Measurements from ENCODE around the gene EIF2AK2. TPM values are rescaled to one million over a fixed set of nuclear protein-coding genes. Genes with fewer than 3 reads are reported as not detected.

The EIF2AK2 gene
- total and polyA plus RNA-seq, 3 donors from 2014 or later: 8.5 to 23.7 (median 15.7) TPM

DNA sequence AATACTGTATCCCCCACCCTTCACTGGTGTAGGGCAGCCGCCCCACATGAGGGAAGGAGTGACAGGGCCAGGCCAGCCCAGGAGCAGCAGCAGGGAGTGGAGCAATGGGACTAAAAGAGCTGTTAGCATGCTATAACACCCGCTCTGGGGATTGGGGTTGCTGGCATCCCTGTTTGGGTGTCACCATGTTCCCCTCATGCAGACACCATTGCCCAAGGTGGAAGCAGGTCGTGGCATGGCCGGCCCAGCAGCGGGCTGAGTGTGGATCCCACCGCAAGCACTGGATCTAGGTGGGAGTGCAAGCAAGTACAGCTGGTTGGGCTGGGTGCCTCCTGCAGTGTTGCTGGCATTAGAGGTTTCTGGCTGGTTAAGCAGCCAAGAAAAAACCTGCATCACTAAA lies 35.0 kb upstream of the EIF2AK2 start:
- H3K36me3 ChIP-seq (ENCODE audit: low read depth, missing control alignments): no peaks in the 10 kb centered on the region
- no peaks in the 10 kb centered on the region for H3K4me1 ChIP-seq
- TF ChIP-seq, protein P1, sequence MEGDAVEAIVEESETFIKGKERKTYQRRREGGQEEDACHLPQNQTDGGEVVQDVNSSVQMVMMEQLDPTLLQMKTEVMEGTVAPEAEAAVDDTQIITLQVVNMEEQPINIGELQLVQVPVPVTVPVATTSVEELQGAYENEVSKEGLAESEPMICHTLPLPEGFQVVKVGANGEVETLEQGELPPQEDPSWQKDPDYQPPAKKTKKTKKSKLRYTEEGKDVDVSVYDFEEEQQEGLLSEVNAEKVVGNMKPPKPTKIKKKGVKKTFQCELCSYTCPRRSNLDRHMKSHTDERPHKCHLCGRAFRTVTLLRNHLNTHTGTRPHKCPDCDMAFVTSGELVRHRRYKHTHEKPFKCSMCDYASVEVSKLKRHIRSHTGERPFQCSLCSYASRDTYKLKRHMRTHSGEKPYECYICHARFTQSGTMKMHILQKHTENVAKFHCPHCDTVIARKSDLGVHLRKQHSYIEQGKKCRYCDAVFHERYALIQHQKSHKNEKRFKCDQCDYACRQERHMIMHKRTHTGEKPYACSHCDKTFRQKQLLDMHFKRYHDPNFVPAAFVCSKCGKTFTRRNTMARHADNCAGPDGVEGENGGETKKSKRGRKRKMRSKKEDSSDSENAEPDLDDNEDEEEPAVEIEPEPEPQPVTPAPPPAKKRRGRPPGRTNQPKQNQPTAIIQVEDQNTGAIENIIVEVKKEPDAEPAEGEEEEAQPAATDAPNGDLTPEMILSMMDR (IDR thresholded peaks at IDR 0.05): no peak
- no peak for DNase-seq
- no peaks in the 10 kb centered on the region for H3K27me3 ChIP-seq
- intact Hi-C loops (cut with DNase I; ENCODE audit: low total_unique reads): no loop called here
- no peaks in the 10 kb centered on the region for H3K9me3 ChIP-seq
- H3K27ac ChIP-seq: no peak overlapping the region
- no peak overlapping the region for H3K4me3 ChIP-seq
- WGBS, 2 donors: 73 to 82% methylated on average over 6 of the region's 6 CpGs

DNA sequence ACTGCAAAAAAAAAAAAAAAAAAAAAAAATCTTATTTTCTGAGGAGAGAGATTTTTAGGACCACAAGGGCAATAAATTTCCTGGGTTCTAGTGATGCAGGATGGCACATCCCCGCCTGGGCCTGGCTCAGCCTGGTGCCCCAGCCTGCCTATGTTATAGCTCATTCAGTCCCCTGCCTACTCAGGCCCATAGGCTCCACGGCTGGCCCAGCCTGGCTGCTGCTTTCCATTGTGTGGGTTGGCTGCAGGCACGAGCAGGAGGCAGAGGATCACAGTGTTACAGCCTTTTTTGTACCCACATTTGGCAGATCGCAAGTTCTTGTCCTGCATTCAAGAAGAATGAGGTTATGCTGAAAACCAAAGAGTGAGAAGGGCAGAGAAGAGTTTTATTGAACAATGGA lies 34.5 kb upstream of the EIF2AK2 start:
- no peak for TF ChIP-seq POLR2A (IDR thresholded peaks at IDR 0.05)
- TF ChIP-seq, protein P1 (IDR thresholded peaks at IDR 0.05): no peak
- WGBS, 2 donors: 64 to 80% methylated on average over 4 of the region's 4 CpGs

DNA sequence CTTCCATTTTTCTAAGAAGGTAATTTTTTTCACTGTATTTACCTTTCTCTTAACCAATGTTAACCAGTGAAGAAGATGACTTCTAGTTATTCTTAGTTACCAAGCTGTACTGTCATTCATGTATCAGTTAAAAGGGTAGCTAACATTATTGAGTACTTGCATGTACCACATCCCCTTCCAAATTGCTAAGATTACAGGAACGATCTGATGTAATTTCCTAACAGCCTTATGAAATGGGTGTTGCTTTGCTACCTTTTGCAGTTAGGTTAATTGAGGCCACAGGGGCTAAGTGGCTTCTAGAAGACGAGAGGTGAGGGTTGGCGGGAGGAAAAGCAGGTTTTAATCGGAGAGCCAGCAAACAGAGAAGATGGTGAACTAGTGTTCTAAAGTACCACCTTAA lies 33.5 kb upstream of the EIF2AK2 start:
- TF ChIP-seq, protein P1 (IDR thresholded peaks at IDR 0.05): no peak
- TF ChIP-seq POLR2A (IDR thresholded peaks at IDR 0.05): no peak
- intact Hi-C loops (cut with DNase I; ENCODE audit: low total_unique reads): no loop called here
- DNase-seq: no peak
- no peaks in the 10 kb centered on the region for H3K27me3 ChIP-seq
- H3K27ac ChIP-seq: peak overlapping the region in 1 of 2 donors; percentile 75
- no peaks in the 10 kb centered on the region for H3K4me1 ChIP-seq
- H3K9me3 ChIP-seq: no peaks in the 10 kb centered on the region
- WGBS, 2 donors: 81 to 94% methylated on average over 4 of the region's 4 CpGs
- no peak overlapping the region for H3K4me3 ChIP-seq
- H3K36me3 ChIP-seq (ENCODE audit: low read depth, missing control alignments): no peaks in the 10 kb centered on the region

More for the DNA sequence above, 34.5 kb upstream of the EIF2AK2 start:
- no peak overlapping the region for H3K27ac ChIP-seq
- no peak for DNase-seq
- intact Hi-C loops (cut with DNase I; ENCODE audit: low total_unique reads): no loop called here
- H3K36me3 ChIP-seq (ENCODE audit: low read depth, missing control alignments): no peaks in the 10 kb centered on the region
- H3K4me1 ChIP-seq: no peaks in the 10 kb centered on the region
- H3K4me3 ChIP-seq: no peak overlapping the region
- H3K27me3 ChIP-seq: no peaks in the 10 kb centered on the region
- H3K9me3 ChIP-seq: no peaks in the 10 kb centered on the region

DNA sequence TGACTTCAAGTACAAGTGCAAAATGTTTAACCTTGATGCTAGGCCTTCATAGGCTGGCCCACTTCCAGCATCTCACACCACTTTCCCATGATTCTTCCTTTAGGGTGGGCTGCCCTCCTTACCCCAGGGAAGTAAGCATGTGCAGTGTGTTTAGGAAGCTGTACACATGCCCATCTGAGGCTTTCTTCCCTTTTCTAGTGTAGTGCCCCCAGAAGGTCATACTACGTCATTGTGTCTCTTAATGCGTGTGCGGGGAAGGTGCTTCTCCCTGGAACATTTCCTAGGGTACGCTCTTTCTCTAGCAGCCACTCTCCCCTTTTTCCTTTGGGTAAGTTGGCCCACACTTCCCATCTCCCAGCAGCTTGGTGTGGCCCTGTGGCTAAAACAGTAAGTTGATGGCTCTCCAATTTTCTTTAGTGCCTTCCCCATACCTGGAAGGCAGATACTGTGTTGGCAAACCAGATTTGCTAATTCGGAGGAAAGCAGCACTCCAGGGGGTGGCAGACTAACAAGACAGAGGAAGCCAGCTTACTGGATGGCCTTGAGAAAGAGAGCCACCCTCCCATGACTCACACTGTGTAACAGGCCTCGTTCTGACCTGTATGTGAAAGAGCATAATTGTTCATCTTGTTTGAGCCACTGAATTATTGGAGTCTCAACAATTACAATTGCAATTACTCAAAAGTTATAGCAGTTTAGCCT lies 32.8 kb upstream of the EIF2AK2 start:
- Histone ChIP-seq H3K27me3 (no peaks in the 10 kb centered on the region), H3K36me3 (ENCODE audit: low read depth, missing control alignments) (no peaks in the 10 kb centered on the region), H3K4me3 (no peak overlapping the region), H3K9me3 (no peaks in the 10 kb centered on the region), H3K4me1 (no peaks in the 10 kb centered on the region), H3K27ac (peak overlapping the region; percentile 50 to 75)
- no peak for TF ChIP-seq POLR2A (IDR thresholded peaks at IDR 0.05)
- TF ChIP-seq, protein P1 (IDR thresholded peaks at IDR 0.05): no peak
- intact Hi-C loops (cut with DNase I; ENCODE audit: low total_unique reads): no loop called here
- WGBS, 2 donors: 69% methylated on average over 6 of the region's 6 CpGs
- peak; percentile 78 for DNase-seq

DNA sequence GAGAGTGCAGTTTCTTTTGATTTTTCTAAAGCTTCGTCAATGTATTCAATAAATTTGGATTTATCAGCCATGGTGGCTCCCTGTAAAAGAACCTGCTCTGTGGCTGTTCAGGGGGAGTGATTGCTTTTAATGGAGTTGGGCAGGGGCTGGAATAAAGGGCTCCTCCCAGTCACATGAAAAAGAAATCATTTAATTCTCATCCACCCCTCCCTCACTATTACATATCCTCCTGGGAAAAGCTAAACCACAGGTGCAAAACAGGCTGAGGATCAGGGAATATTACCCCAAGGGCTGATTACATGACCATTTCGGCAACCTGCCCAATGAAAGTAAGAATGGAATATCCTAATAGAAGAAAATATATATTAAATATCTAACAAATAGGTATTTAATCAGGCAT lies 31.8 kb upstream of the EIF2AK2 start, which contains the start of gene SULT6B1:
SULT6B1 (minus strand) TSS at position 101 of the 400 bp plus-strand sequence; CDS start at position 71, 30 bp downstream.
- WGBS, 2 donors: 96 to 98% methylated on average over 2 of the region's 2 CpGs
- DNase-seq: no peak
- no peak within 1 kb of the TSS for H3K4me3 ChIP-seq
- H3K4me1 ChIP-seq: no peaks in the 10 kb centered on the region
- intact Hi-C loops (cut with DNase I; ENCODE audit: low total_unique reads): no loop called here
- no peaks in the 10 kb centered on the region for H3K9me3 ChIP-seq
- H3K36me3 ChIP-seq (ENCODE audit: low read depth, missing control alignments): no peaks in the 10 kb centered on the region
- no peaks in the 10 kb centered on the region for H3K27me3 ChIP-seq
- no peak for TF ChIP-seq POLR2A (IDR thresholded peaks at IDR 0.05)
- TF ChIP-seq, protein P1 (IDR thresholded peaks at IDR 0.05): no peak
- peak within 1 kb of the TSS; percentile 50 to 75 for H3K27ac ChIP-seq
